GM11168 (cell line): ENCODE results near the gene SBF2.

Experiments used
- in situ Hi-C: fragments of 300-500 bp; cut with MboI; formaldehyde crosslinking; loops from one replicate; pipeline ENCODE4 v1.12.0; 2022; ENCODE audit warnings: low sequenced_read_pairs; ENCODE audit not compliant: unreplicated experiment

SBF2 gene

GRCh38 chr11:9887472-9887871 is 406.5 kb downstream of the SBF2 start:
- in situ Hi-C loops = no loop called here

- in situ Hi-C loops = no loop called here
Observed at GRCh38 chr11:9886595-9886994, 407.4 kb downstream of the SBF2 start.

- in situ Hi-C loops = no loop called here
Observed at GRCh38 chr11:9884601-9885000, 409.4 kb downstream of the SBF2 start.

- in situ Hi-C loops = no loop called here
Observed at GRCh38 chr11:9880657-9881056, 413.4 kb downstream of the SBF2 start.

GRCh38 chr11:9878936-9879335 is 415.1 kb downstream of the SBF2 start:
- in situ Hi-C loops = no loop called here

GRCh38 chr11:9876331-9876730 is 417.7 kb downstream of the SBF2 start:
- in situ Hi-C loops = no loop called here

GRCh38 chr11:9875862-9876261 is 418.2 kb downstream of the SBF2 start:
- in situ Hi-C loops = no loop called here

GRCh38 chr11:9875399-9875798 is 418.6 kb downstream of the SBF2 start:
- in situ Hi-C loops = no loop called here

GRCh38 chr11:9874466-9874865 is 419.6 kb downstream of the SBF2 start:
- in situ Hi-C loops = no loop called here

GRCh38 chr11:9868641-9869040 is 425.4 kb downstream of the SBF2 start:
- in situ Hi-C loops = loop anchor here (5.0 kb wide), 1 partner anchor 104 kb away; no protein-coding TSS in a partner anchor

GRCh38 chr11:9862981-9863380 is 431.0 kb downstream of the SBF2 start:
- in situ Hi-C loops = no loop called here

GRCh38 chr11:9861860-9862725 is 431.9 kb downstream of the SBF2 start:
- in situ Hi-C loops = no loop called here

GRCh38 chr11:9859554-9860305 is 434.3 kb downstream of the SBF2 start:
- in situ Hi-C loops = no loop called here

- in situ Hi-C loops = no loop called here
Observed at GRCh38 chr11:9858822-9859221, 435.2 kb downstream of the SBF2 start.

- in situ Hi-C loops = no loop called here
Observed at GRCh38 chr11:9858218-9858617, 435.8 kb downstream of the SBF2 start.

- in situ Hi-C loops = no loop called here
Observed at GRCh38 chr11:9855579-9856287, 438.3 kb downstream of the SBF2 start.

- in situ Hi-C loops = no loop called here
Observed at GRCh38 chr11:9853929-9854552, 440.0 kb downstream of the SBF2 start.

- in situ Hi-C loops = no loop called here
Observed at GRCh38 chr11:9852465-9852864, 441.6 kb downstream of the SBF2 start.

- in situ Hi-C loops = no loop called here
Observed at GRCh38 chr11:9851366-9851765, 442.7 kb downstream of the SBF2 start.

GRCh38 chr11:9850224-9850895 is 443.7 kb downstream of the SBF2 start:
- in situ Hi-C loops = no loop called here
